Naive thymus-derived CD8-positive, alpha-beta T cell (primary cell): ENCODE results near the gene KLHDC9. TPM values are rescaled to one million over a fixed set of nuclear protein-coding genes. Genes with fewer than 3 reads are reported as not detected.

Experiments used
- ATAC-seq, 2 donors: fragments of 150-1000 bp; cut with Tn5 transposase in 1 of 2; sonication (Bioruptor Pico), chemical (Tn5 transposase) in 1 of 2; 1 replicate in 1 of 2; 2 replicates in 1 of 2; pipeline ENCODE4 v1.10.0; 2021; ENCODE audit warnings: mild to moderate bottlenecking in 2 of 2, moderate library complexity in 2 of 2
- POLR2A ChIA-PET: fragments of 350-600 bp; sonication (Branson Sonifier 250); formaldehyde crosslinking; loops from one replicate; lab custom pipeline; 2021; ENCODE audit warnings: antibody characterized with exemption; lab: Charles Lee
- DNase-seq, 10 donors: peaks; one replicate each; pipeline versions ENCODE4 v3.0.0 to v3.0.0-alpha.2; 2020 to 2022
- H3K27ac Mint-ChIP-seq, 10 donors: one replicate each; pipeline ENCODE4 v1.8.0; 2020 to 2022; ENCODE audit warnings: mild to moderate bottlenecking in 10 of 10, mixed read lengths in 10 of 10, moderate library complexity in 4 of 10, inconsistent platforms in 1 of 10
- H3K27me3 Mint-ChIP-seq, 5 donors: one replicate each; pipeline ENCODE4 v1.8.0; 2021 to 2022; ENCODE audit warnings: mixed read lengths in 5 of 5
- H3K36me3 Mint-ChIP-seq, 3 donors: one replicate each; pipeline ENCODE4 v1.8.0; 2020 to 2022; ENCODE audit warnings: mixed read lengths in 3 of 3, mild to moderate bottlenecking in 2 of 3, inconsistent platforms in 1 of 3
- H3K4me1 Mint-ChIP-seq, 4 donors: one replicate each; pipeline ENCODE4 v1.8.0; 2021 to 2022; ENCODE audit warnings: mixed read lengths in 4 of 4
- H3K4me3 Mint-ChIP-seq, 10 donors: one replicate each; pipeline ENCODE4 v1.8.0; 2020 to 2022; ENCODE audit warnings: mild to moderate bottlenecking in 10 of 10, mixed read lengths in 10 of 10, moderate library complexity in 6 of 10, inconsistent platforms in 1 of 10
- H3K9me3 Mint-ChIP-seq, 9 donors: one replicate each; pipeline ENCODE4 v1.8.0; 2020 to 2022; ENCODE audit warnings: mixed read lengths in 9 of 9, mild to moderate bottlenecking in 3 of 9, inconsistent platforms in 1 of 9, moderate library complexity in 1 of 9
- polyA plus RNA-seq, 3 donors: library from polyadenylated mRNA; unstranded; fragments of 300-500 nt; fragmentation: Illumina TruSeq; gene quantifications; one replicate each; pipeline ENCODE4 v1.2.3, GENCODE V29; 2021
- total RNA-seq, 8 experiments: library from RNA in 2 of 8; stranded (reverse) in 2 of 8; gene quantifications; one replicate each; pipeline ENCODE4 v1.2.3 and lab custom pipeline; 2021 to 2026

Gene KLHDC9
- total and polyA plus RNA-seq, 5 experiments from 2014 or later, result 0.30 to 1.5 (median 0.62) TPM

- Mint-ChIP-seq H3K27ac (no peak overlapping the region), H3K27me3 (no peaks in the 10 kb centered on the region), H3K4me3 (no peak overlapping the region), H3K4me1 (peaks cover 4 to 13% (median 9%) of the 10 kb centered on the region in 4 donors), H3K36me3 (no peaks in the 10 kb centered on the region), H3K9me3 (no peaks in the 10 kb centered on the region)
- peak in 1 of 10 donors; percentile 37 for DNase-seq
- POLR2A ChIA-PET, result no interaction called here
- ATAC-seq, result no peak
Measured at GRCh38 chr1:161077426-161077825, 20.7 kb upstream of the KLHDC9 start.

- POLR2A ChIA-PET, result interaction anchor here (0.8 to 0.9 kb wide), 3 partner anchors 10 to 18 kb away, joined by 3 read pairs; partner anchors contain the start of genes ARHGAP30 and KLHDC9
- ATAC-seq (no peak), DNase-seq (peak in 1 of 10 donors; percentile 32)
- Mint-ChIP-seq H3K27me3 (no peaks in the 10 kb centered on the region), H3K9me3 (no peaks in the 10 kb centered on the region), H3K4me1 (peaks cover 0 to 8% (median 1%) of the 10 kb centered on the region in 4 donors), H3K4me3 (no peak overlapping the region), H3K27ac (no peak overlapping the region), H3K36me3 (no peaks in the 10 kb centered on the region)
Measured at GRCh38 chr1:161079436-161080110, 18.6 kb upstream of the KLHDC9 start.

- Mint-ChIP-seq H3K4me3 (peak overlapping the region in 1 of 10 donors; percentile 16), H3K27me3 (no peaks in the 10 kb centered on the region), H3K4me1 (peaks cover 0 to 8% (median 0%) of the 10 kb centered on the region in 4 donors), H3K36me3 (no peaks in the 10 kb centered on the region), H3K27ac (peak overlapping the region in 3 of 10 donors; percentile 2 to 64 (median 13)), H3K9me3 (no peaks in the 10 kb centered on the region)
- DNase-seq (no peak), ATAC-seq (no peak)
- POLR2A ChIA-PET, result no interaction called here
Measured at GRCh38 chr1:161080441-161081405, 17.4 kb upstream of the KLHDC9 start.

DNA sequence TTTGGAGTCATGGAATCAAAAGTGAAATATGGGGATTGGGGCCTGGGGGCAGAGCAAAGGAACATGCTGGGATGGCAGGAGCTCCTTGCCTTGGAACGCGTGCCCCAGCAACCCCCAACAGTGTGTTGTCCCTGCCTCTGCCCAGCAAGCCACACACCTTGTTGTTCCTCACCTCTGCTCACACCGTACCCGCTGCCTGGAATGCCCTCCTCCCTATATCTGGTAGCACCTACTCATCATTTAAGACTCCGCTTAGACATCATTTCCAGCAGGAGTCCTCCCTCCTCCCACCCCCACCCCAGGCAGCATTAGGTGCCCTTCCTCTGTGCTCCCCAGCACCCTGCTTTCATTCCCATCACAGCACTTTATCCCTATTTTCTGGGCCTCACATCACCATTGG lies 16.6 kb upstream of the KLHDC9 start:
- H3K9me3 Mint-ChIP-seq, result no peaks in the 10 kb centered on the region
- POLR2A ChIA-PET, result interaction anchor here (1.1 kb wide), 1 partner anchor 13 kb away, joined by 3 read pairs; no protein-coding TSS in a partner anchor
- H3K27me3 Mint-ChIP-seq, result peaks cover 0 to 2% (median 0%) of the 10 kb centered on the region in 5 donors
- no peak overlapping the region for H3K27ac Mint-ChIP-seq
- DNase-seq (no peak), ATAC-seq (no peak)
- H3K4me3 Mint-ChIP-seq, result no peak overlapping the region
- no peaks in the 10 kb centered on the region for H3K36me3 Mint-ChIP-seq
- peaks cover 0 to 7% (median 0%) of the 10 kb centered on the region in 4 donors for H3K4me1 Mint-ChIP-seq

GRCh38 chr1:161082483-161082882 lies 15.7 kb upstream of the KLHDC9 start:
- POLR2A ChIA-PET, result interaction anchor here (0.5 to 1.1 kb wide), 2 partner anchors 12 to 91 kb away, joined by 3 to 5 read pairs; no protein-coding TSS in a partner anchor
- Mint-ChIP-seq H3K36me3 (no peaks in the 10 kb centered on the region), H3K4me1 (peaks cover 0 to 6% (median 0%) of the 10 kb centered on the region in 4 donors), H3K9me3 (no peaks in the 10 kb centered on the region), H3K27ac (peak overlapping the region in 1 of 10 donors; percentile 57), H3K4me3 (no peak overlapping the region), H3K27me3 (peaks cover 0 to 2% (median 0%) of the 10 kb centered on the region in 5 donors)
- no peak for DNase-seq
- no peak for ATAC-seq

- no peak overlapping the region for H3K27ac Mint-ChIP-seq
- POLR2A ChIA-PET, result interaction anchor here (1.0 kb wide), 1 partner anchor 11 kb away, joined by 3 read pairs; no protein-coding TSS in a partner anchor
- peaks cover 0 to 6% (median 0%) of the 10 kb centered on the region in 4 donors for H3K4me1 Mint-ChIP-seq
- no peaks in the 10 kb centered on the region for H3K36me3 Mint-ChIP-seq
- no peak overlapping the region for H3K4me3 Mint-ChIP-seq
- no peak for DNase-seq
- no peaks in the 10 kb centered on the region for H3K9me3 Mint-ChIP-seq
- no peak for ATAC-seq
- peaks cover 0 to 2% (median 0%) of the 10 kb centered on the region in 5 donors for H3K27me3 Mint-ChIP-seq
Measured at GRCh38 chr1:161082996-161083747, 15.0 kb upstream of the KLHDC9 start.

DNA sequence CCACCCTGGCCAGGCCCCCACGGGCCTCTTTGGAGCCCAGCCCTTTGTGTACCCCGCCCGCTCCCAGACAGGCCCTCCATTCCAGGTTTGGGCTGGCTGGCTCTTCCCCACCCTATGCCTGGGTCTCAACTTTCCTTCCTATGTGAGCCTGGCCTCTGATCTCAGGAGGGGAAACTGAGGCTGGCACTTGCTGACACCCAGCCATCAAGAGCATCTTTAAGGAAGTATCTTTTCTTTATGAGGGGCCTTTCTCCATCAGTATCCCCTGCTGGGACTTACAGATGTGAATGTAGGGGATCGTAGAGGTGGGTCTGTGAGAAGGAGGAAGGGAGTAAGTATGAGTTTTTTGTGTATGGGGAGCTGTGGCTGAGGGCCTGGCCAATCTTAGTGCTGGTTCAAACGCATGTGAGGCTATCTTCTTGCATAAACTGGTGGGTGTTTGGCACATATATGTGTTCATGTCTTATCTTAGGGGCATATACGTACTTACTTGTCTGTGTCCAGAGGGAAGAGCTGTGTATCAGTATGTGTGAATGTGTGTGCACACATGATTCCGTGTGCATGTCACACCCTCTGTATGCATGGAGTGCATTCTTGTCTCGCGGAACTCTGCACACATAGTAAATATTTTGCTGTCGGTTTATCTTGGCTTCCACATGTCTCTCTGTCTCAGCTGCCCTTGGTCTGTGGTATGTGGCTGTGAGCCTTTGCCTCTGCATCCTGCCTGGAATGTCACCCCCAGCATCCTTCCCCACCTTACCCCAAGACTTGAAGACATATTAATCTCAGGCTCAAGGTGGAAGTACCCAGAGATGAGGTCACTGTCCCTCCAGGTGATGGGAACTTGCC lies 14.2 kb upstream of the KLHDC9 start:
- no peak for ATAC-seq
- POLR2A ChIA-PET, result interaction anchor here (0.6 to 1.0 kb wide), 2 partner anchors 10 to 85 kb away, joined by 3 read pairs; no protein-coding TSS in a partner anchor
- no peaks in the 10 kb centered on the region for H3K9me3 Mint-ChIP-seq
- peaks cover 0 to 6% (median under 1%) of the 10 kb centered on the region in 4 donors for H3K4me1 Mint-ChIP-seq
- peak overlapping the region in 1 of 10 donors; percentile 56 for H3K27ac Mint-ChIP-seq
- no peak overlapping the region for H3K4me3 Mint-ChIP-seq
- no peak for DNase-seq
- H3K27me3 Mint-ChIP-seq, result peaks cover 0 to 2% (median 0%) of the 10 kb centered on the region in 5 donors
- H3K36me3 Mint-ChIP-seq, result no peaks in the 10 kb centered on the region

DNA sequence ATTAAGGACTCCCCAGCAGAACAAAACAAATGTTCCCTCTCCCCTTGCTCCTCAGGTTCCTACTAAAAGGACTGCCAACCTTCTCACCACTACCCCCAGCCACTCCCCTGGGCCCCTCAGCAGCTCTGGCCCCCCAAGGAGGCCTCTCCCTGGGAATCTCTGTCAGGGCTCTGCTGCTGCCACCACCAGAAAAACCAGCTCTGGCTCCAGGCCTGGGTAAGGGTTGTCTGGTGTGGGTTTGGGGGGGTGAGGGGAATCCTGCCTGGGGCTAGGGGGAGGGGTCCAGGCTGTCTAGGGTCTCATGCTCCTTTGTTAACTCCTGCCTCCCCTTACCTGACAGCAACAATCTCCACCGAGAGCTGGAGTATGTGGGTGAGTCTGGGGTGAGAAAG lies 13.6 kb upstream of the KLHDC9 start:
- peak overlapping the region in 1 of 10 donors; percentile 56 for H3K27ac Mint-ChIP-seq
- peaks cover 0 to 2% (median 0%) of the 10 kb centered on the region in 5 donors for H3K27me3 Mint-ChIP-seq
- H3K36me3 Mint-ChIP-seq, result no peaks in the 10 kb centered on the region
- POLR2A ChIA-PET, result interaction anchor here (0.6 kb wide), 1 partner anchor 84 kb away, joined by 3 read pairs; no protein-coding TSS in a partner anchor
- ATAC-seq (no peak), DNase-seq (no peak)
- H3K4me1 Mint-ChIP-seq, result peaks cover 0 to 6% (median under 1%) of the 10 kb centered on the region in 4 donors
- no peaks in the 10 kb centered on the region for H3K9me3 Mint-ChIP-seq
- H3K4me3 Mint-ChIP-seq, result no peak overlapping the region

DNA sequence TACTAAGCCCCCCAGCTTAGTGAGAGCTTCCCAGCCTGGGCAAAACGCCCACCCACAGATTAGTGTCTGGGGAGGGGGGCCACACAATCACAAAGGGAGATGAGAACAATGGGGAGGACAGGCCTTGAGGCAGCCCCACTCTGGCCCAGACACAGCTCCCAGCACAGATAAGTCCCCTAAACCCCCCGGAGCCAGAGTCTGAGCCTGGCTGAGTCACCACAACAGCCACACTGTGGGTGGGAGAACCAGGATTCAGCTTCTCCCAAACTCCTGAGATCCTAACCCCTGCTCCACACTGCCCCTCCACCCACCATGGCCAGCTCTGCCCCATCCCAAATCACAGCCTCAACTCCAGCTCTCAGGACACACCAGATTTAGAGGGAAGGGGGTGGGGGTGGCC lies 13.0 kb upstream of the KLHDC9 start:
- DNase-seq (no peak), ATAC-seq (no peak)
- Mint-ChIP-seq H3K36me3 (no peaks in the 10 kb centered on the region), H3K27ac (no peak overlapping the region), H3K27me3 (peaks cover 0 to 2% (median 0%) of the 10 kb centered on the region in 5 donors), H3K9me3 (no peaks in the 10 kb centered on the region), H3K4me1 (peaks cover 0 to 5% (median 4%) of the 10 kb centered on the region in 4 donors), H3K4me3 (no peak overlapping the region)
- POLR2A ChIA-PET, result no interaction called here

GRCh38 chr1:161086457-161086856 lies 11.7 kb upstream of the KLHDC9 start:
- Mint-ChIP-seq H3K27ac (no peak overlapping the region), H3K4me1 (peaks cover 9 to 14% (median 10%) of the 10 kb centered on the region in 4 donors), H3K36me3 (no peaks in the 10 kb centered on the region), H3K27me3 (peaks cover 0 to 2% (median 0%) of the 10 kb centered on the region in 5 donors), H3K9me3 (no peaks in the 10 kb centered on the region), H3K4me3 (no peak overlapping the region)
- POLR2A ChIA-PET, result interaction anchor here (1.2 to 1.6 kb wide), 2 partner anchors 10 to 17 kb away, joined by 5 read pairs; partner anchors contain the start of gene ARHGAP30
- no peak for ATAC-seq
- no peak for DNase-seq

- POLR2A ChIA-PET, result interaction anchor here (1.1 kb wide), 1 partner anchor 18 kb away, joined by 4 read pairs; the partner anchor contains the start of gene ARHGAP30
- Mint-ChIP-seq H3K27me3 (peaks cover 0 to 2% (median 0%) of the 10 kb centered on the region in 5 donors), H3K36me3 (no peaks in the 10 kb centered on the region), H3K9me3 (no peaks in the 10 kb centered on the region), H3K4me3 (no peak overlapping the region), H3K27ac (peak overlapping the region in 2 of 10 donors; percentile 22 to 37), H3K4me1 (peaks cover 8 to 28% (median 23%) of the 10 kb centered on the region in 4 donors)
- ATAC-seq (no peak), DNase-seq (no peak)
Measured at GRCh38 chr1:161088587-161089110, 9.5 kb upstream of the KLHDC9 start.
